Adipocyte (in vitro differentiated cells): ENCODE data around the gene SLC13A5.
"Not testable (repeated sequence)": the region's sequence is repeated elsewhere in the genome, so short reads cannot be mapped to it uniquely, and the experiment has no call there.

Source experiments
- DNase-seq: peaks from one replicate; pipeline ENCODE4 v3.0.0-alpha.2; 2015; ENCODE audit warnings: low read depth
- H3K27me3 ChIP-seq: replicated peaks from 2 replicates; pipeline ENCODE4 v1.7.0; 2013; ENCODE audit warnings: mild to moderate bottlenecking, low read length, moderate library complexity; ENCODE audit not compliant: control insufficient read depth, insufficient read depth
- H3K36me3 ChIP-seq: 2 replicates; pipeline ENCODE4 v1.7.0; 2013; ENCODE audit warnings: low read length, mild to moderate bottlenecking, moderate library complexity; ENCODE audit not compliant: control insufficient read depth, insufficient read depth, severe bottlenecking
- H3K4me1 ChIP-seq: 2 replicates; pipeline ENCODE4 v1.7.0; 2013; ENCODE audit warnings: mild to moderate bottlenecking, low read length, moderate library complexity; ENCODE audit not compliant: control insufficient read depth, insufficient read depth
- H3K4me3 ChIP-seq: 2 replicates; pipeline ENCODE4 v1.7.0; 2013; ENCODE audit warnings: mild to moderate bottlenecking, low read length, moderate library complexity
- H3K9ac ChIP-seq: 2 replicates; pipeline ENCODE4 v1.7.0; 2013; ENCODE audit warnings: mild to moderate bottlenecking, low read length, moderate library complexity
- H3K9me3 ChIP-seq: 2 replicates; pipeline ENCODE4 v1.7.0; 2013; ENCODE audit warnings: mild to moderate bottlenecking, low read length, moderate library complexity; ENCODE audit not compliant: control insufficient read depth

The SLC13A5 gene

GRCh38 chr17:6669479-6670212 lies 43.5 kb downstream of the SLC13A5 start:
- no peak overlapping the region for H3K9ac ChIP-seq
- H3K36me3 ChIP-seq, result no peaks in the 10 kb centered on the region
- H3K4me1 ChIP-seq, result no peaks in the 10 kb centered on the region
- H3K9me3 ChIP-seq, result no peaks in the 10 kb centered on the region
- DNase-seq, result no peak
- peaks cover 35% of the 10 kb centered on the region for H3K27me3 ChIP-seq
- H3K4me3 ChIP-seq, result no peak overlapping the region

- H3K27me3 ChIP-seq, result peaks cover 29% of the 10 kb centered on the region
- no peaks in the 10 kb centered on the region for H3K4me1 ChIP-seq
These were observed 44.3 kb downstream of the SLC13A5 start for GRCh38 chr17:6668727-6669425.

GRCh38 chr17:6668219-6668618 lies 45.0 kb downstream of the SLC13A5 start:
- no peak overlapping the region for H3K4me3 ChIP-seq
- H3K27me3 ChIP-seq, result peaks cover 29% of the 10 kb centered on the region
- H3K9me3 ChIP-seq, result no peaks in the 10 kb centered on the region
- DNase-seq, result no peak
- H3K36me3 ChIP-seq, result no peaks in the 10 kb centered on the region
- H3K9ac ChIP-seq, result no peak overlapping the region
- no peaks in the 10 kb centered on the region for H3K4me1 ChIP-seq

More at GRCh38 chr17:6668727-6669425, 44.3 kb downstream of the SLC13A5 start:
- Histone ChIP-seq H3K36me3 (no peaks in the 10 kb centered on the region), H3K4me3 (no peak overlapping the region), H3K9me3 (no peaks in the 10 kb centered on the region), H3K9ac (no peak overlapping the region)
- DNase-seq, result no peak

GRCh38 chr17:6667516-6667915 lies 45.7 kb downstream of the SLC13A5 start:
- H3K4me3 ChIP-seq, result no peak overlapping the region
- DNase-seq, result no peak
- H3K4me1 ChIP-seq, result no peaks in the 10 kb centered on the region
- no peaks in the 10 kb centered on the region for H3K9me3 ChIP-seq
- no peaks in the 10 kb centered on the region for H3K36me3 ChIP-seq
- H3K27me3 ChIP-seq, result peaks cover 33% of the 10 kb centered on the region
- H3K9ac ChIP-seq, result no peak overlapping the region

- Histone ChIP-seq H3K9ac (no peak overlapping the region), H3K36me3 (no peaks in the 10 kb centered on the region), H3K9me3 (no peaks in the 10 kb centered on the region), H3K27me3 (peaks cover 41% of the 10 kb centered on the region), H3K4me1 (no peaks in the 10 kb centered on the region), H3K4me3 (no peak overlapping the region)
- no peak for DNase-seq
These were observed 46.6 kb downstream of the SLC13A5 start for GRCh38 chr17:6666557-6666956.

GRCh38 chr17:6666077-6666521 lies 47.1 kb downstream of the SLC13A5 start:
- peaks cover 44% of the 10 kb centered on the region for H3K27me3 ChIP-seq
- no peaks in the 10 kb centered on the region for H3K9me3 ChIP-seq
- H3K4me3 ChIP-seq, result no peak overlapping the region
- H3K4me1 ChIP-seq, result no peaks in the 10 kb centered on the region
- H3K36me3 ChIP-seq, result no peaks in the 10 kb centered on the region
- H3K9ac ChIP-seq, result no peak overlapping the region
- DNase-seq, result peak; percentile 91

- H3K9me3 ChIP-seq, H3K36me3 ChIP-seq, H3K4me1 ChIP-seq, DNase-seq, H3K9ac ChIP-seq, H3K4me3 ChIP-seq: not testable (repeated sequence)
- peaks cover 31% of the 10 kb centered on the region for H3K27me3 ChIP-seq
These were observed 50.0 kb downstream of the SLC13A5 start for GRCh38 chr17:6663200-6663599.

GRCh38 chr17:6661464-6661848 lies 51.7 kb downstream of the SLC13A5 start:
- Histone ChIP-seq H3K4me3 (no peak overlapping the region), H3K9me3 (no peaks in the 10 kb centered on the region), H3K36me3 (no peaks in the 10 kb centered on the region), H3K4me1 (no peaks in the 10 kb centered on the region), H3K9ac (no peak overlapping the region), H3K27me3 (peaks cover 29% of the 10 kb centered on the region)
- DNase-seq, result no peak

- peaks cover 29% of the 10 kb centered on the region for H3K27me3 ChIP-seq
- no peak overlapping the region for H3K4me3 ChIP-seq
- DNase-seq, result no peak
- no peaks in the 10 kb centered on the region for H3K36me3 ChIP-seq
- H3K9ac ChIP-seq, result no peak overlapping the region
- no peaks in the 10 kb centered on the region for H3K9me3 ChIP-seq
- no peaks in the 10 kb centered on the region for H3K4me1 ChIP-seq
These were observed 52.2 kb downstream of the SLC13A5 start for GRCh38 chr17:6660805-6661463.

- Histone ChIP-seq H3K9me3 (no peaks in the 10 kb centered on the region), H3K36me3 (no peaks in the 10 kb centered on the region), H3K27me3 (peaks cover 33% of the 10 kb centered on the region), H3K4me1 (peaks cover 3% of the 10 kb centered on the region), H3K9ac (no peak overlapping the region), H3K4me3 (no peak overlapping the region)
- no peak for DNase-seq
These were observed 53.1 kb downstream of the SLC13A5 start for GRCh38 chr17:6660101-6660500.

GRCh38 chr17:6658411-6658810 lies 54.8 kb downstream of the SLC13A5 start:
- not testable (repeated sequence) for DNase-seq, H3K9ac ChIP-seq, H3K4me3 ChIP-seq, H3K4me1 ChIP-seq, H3K36me3 ChIP-seq, H3K9me3 ChIP-seq
- peaks cover 50% of the 10 kb centered on the region for H3K27me3 ChIP-seq
